Esophagus squamous epithelium (tissue), 4 donors: ENCODE measurements around the gene TSPO.

Experiments used
- CTCF ChIP-seq, 6 experiments: fragments of 450-650 bp in 4 of 6; fragments of 200-600 bp in 2 of 6; sonication (generic) in 2 of 6; IDR thresholded peaks; one replicate each; pipeline ENCODE4 v1.5.1; 2016 to 2019; ENCODE audit warnings: antibody characterized with exemption in 6 of 6, mild to moderate bottlenecking in 4 of 6, moderate library complexity in 4 of 6
- POLR2A ChIP-seq, 4 donors: fragments of 450-650 bp; IDR thresholded peaks; one replicate each; pipeline ENCODE4 v1.6.1; 2017; ENCODE audit warnings: antibody characterized with exemption in 4 of 4, mild to moderate bottlenecking in 4 of 4, moderate library complexity in 3 of 4

DNA sequence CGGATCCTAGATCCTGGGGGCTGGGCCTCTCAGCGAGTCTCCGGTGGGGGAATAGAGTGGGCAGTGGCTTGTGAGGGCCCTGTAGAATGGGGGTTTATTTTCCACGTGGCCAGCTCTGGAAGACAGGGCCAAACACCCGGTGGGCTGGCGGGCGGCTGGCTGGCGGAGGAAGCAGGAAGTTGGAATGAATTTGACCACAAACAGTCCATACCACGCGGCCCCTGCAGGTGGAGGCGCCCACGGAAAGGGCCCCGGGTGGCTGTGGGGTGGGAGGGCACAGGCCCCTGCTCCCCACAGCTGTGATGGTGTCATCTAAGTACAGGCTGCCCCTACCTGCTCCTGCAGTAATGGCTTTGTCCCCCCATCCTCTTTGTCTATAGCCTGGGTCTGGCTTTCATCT is 23.2 kb upstream of the TSPO start:
- TF ChIP-seq CTCF (IDR thresholded peaks at IDR 0.05) (no peak), POLR2A (IDR thresholded peaks at IDR 0.05) (no peak)
